OCI-LY1 (cell line): Measurements from ENCODE around the gene NKAIN2.

Experiments
- H2AFZ ChIP-seq: fragments of 200-600 bp; sonication (generic), shearing (Covaris generic); 2 replicates; pipeline ENCODE4 v1.6.0; 2014; ENCODE audit warnings: antibody characterized with exemption, mild to moderate bottlenecking, low read length
- H3F3A ChIP-seq: fragments of 200-600 bp; sonication (generic), shearing (Covaris generic); 2 replicates; pipeline ENCODE4 v1.6.0; 2014; ENCODE audit warnings: mild to moderate bottlenecking, antibody characterized with exemption, low read length, moderate library complexity; ENCODE audit not compliant: insufficient read depth
- H3K27ac ChIP-seq: fragments of 200-600 bp; sonication (generic); 2 replicates; pipeline ENCODE4 v1.5.1; 2014; ENCODE audit warnings: low read length, mixed run types, mild to moderate bottlenecking, low read depth; ENCODE audit not compliant: poor library complexity, severe bottlenecking
- H3K27me3 ChIP-seq: fragments of 200-600 bp; sonication (generic); 2 replicates; pipeline ENCODE4 v1.6.0; 2014; ENCODE audit warnings: antibody characterized with exemption, mild to moderate bottlenecking, low read length, moderate library complexity; ENCODE audit not compliant: insufficient read depth
- H3K36me3 ChIP-seq: fragments of 200-600 bp; sonication (generic); 2 replicates; pipeline ENCODE4 v1.6.1; 2014; ENCODE audit warnings: mild to moderate bottlenecking, antibody characterized with exemption, low read length, moderate library complexity, mixed read lengths; ENCODE audit not compliant: insufficient read depth
- H3K4me1 ChIP-seq: fragments of 200-600 bp; sonication (generic); 2 replicates; pipeline ENCODE4 v1.5.1; 2014; ENCODE audit warnings: mild to moderate bottlenecking, low read length, moderate library complexity; ENCODE audit not compliant: insufficient read depth, severe bottlenecking
- H3K4me2 ChIP-seq: fragments of 200-600 bp; sonication (generic), shearing (Covaris generic); 2 replicates; pipeline ENCODE4 v1.6.1; 2014; ENCODE audit warnings: low read length
- H3K4me3 ChIP-seq: fragments of 200-600 bp; sonication (generic); 2 replicates; pipeline ENCODE4 v1.5.1; 2014; ENCODE audit warnings: low read length, low read depth, mild to moderate bottlenecking, mixed read lengths; ENCODE audit not compliant: poor library complexity, severe bottlenecking
- H3K79me2 ChIP-seq: fragments of 200-600 bp; shearing (Covaris generic); 2 replicates; pipeline ENCODE4 v1.6.1; 2016; ENCODE audit warnings: mixed run types, low read length, mixed read lengths; ENCODE audit not compliant: insufficient read depth
- H3K9ac ChIP-seq: fragments of 200-600 bp; sonication (generic), shearing (Covaris generic); 2 replicates; pipeline ENCODE4 v1.6.1; 2014; ENCODE audit warnings: mild to moderate bottlenecking, low read length, mixed read lengths
- H3K9me2 ChIP-seq: fragments of 200-600 bp; sonication (generic), shearing (Covaris generic); 2 replicates; pipeline ENCODE4 v1.6.1; 2014; ENCODE audit warnings: low read depth, mild to moderate bottlenecking, low read length, mixed read lengths
- H3K9me3 ChIP-seq: fragments of 200-600 bp; shearing (Covaris generic); 2 replicates; pipeline ENCODE4 v1.6.1; 2014; ENCODE audit warnings: low read length, mixed read lengths
- H4K20me1 ChIP-seq: fragments of 200-600 bp; sonication (generic), shearing (Covaris generic); 2 replicates; pipeline ENCODE4 v1.6.0; 2016; ENCODE audit warnings: mild to moderate bottlenecking, low read length; ENCODE audit not compliant: insufficient read depth
- EZH2 ChIP-seq: fragments of 200-600 bp; sonication (generic), shearing (Covaris generic); IDR thresholded peaks from 2 replicates; pipeline ENCODE4 v1.8.0; 2017; ENCODE audit warnings: borderline replicate concordance, mixed run types, mild to moderate bottlenecking, antibody characterized with exemption, low read length, moderate library complexity, mixed read lengths
- TF ChIP-seq, protein P1 (sequence below): fragments of 200-600 bp; sonication (generic), shearing (Covaris generic); IDR thresholded peaks from 2 replicates; pipeline ENCODE4 v1.5.1; 2017; ENCODE audit warnings: mild to moderate bottlenecking, antibody characterized with exemption, low read length, moderate library complexity, mixed read lengths

NKAIN2 gene

DNA sequence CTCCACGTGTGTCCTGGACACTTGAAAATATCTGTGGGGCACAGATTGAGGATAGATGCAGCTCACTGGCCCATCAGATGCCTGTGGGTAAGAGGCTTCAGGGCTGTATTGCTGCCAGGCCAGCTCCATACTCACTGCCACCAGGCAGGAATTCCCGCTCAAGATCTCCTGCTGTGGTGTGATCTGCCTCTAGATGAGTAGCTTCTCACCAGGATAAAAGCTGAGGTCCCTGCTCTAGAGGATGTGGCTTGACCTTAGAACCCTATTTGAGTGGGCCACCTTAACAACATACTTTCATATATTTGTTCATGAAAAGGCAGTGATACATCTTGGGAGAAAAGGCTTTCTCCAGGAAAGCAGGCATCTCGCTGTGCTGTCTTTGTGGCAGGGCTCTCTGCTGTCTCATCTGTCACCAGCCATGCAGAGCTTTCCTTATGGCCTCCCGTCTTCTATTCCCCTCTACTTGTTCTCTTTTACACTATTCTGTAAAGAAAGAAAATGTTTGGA is 992.9 kb downstream of the NKAIN2 start:
- Histone ChIP-seq H3K4me1 (no peaks in the 10 kb centered on the region), H3K36me3 (no peaks in the 10 kb centered on the region), H3F3A (no peaks in the 10 kb centered on the region), H3K27me3 (no peaks in the 10 kb centered on the region), H3K9me2 (no peaks in the 10 kb centered on the region), H4K20me1 (no peaks in the 10 kb centered on the region), H3K79me2 (no peaks in the 10 kb centered on the region), H2AFZ (no peak overlapping the region), H3K4me3 (no peak overlapping the region), H3K9ac (no peak overlapping the region), H3K27ac (no peak overlapping the region), H3K9me3 (no peaks in the 10 kb centered on the region), H3K4me2 (no peak overlapping the region)
- TF ChIP-seq, protein P1, sequence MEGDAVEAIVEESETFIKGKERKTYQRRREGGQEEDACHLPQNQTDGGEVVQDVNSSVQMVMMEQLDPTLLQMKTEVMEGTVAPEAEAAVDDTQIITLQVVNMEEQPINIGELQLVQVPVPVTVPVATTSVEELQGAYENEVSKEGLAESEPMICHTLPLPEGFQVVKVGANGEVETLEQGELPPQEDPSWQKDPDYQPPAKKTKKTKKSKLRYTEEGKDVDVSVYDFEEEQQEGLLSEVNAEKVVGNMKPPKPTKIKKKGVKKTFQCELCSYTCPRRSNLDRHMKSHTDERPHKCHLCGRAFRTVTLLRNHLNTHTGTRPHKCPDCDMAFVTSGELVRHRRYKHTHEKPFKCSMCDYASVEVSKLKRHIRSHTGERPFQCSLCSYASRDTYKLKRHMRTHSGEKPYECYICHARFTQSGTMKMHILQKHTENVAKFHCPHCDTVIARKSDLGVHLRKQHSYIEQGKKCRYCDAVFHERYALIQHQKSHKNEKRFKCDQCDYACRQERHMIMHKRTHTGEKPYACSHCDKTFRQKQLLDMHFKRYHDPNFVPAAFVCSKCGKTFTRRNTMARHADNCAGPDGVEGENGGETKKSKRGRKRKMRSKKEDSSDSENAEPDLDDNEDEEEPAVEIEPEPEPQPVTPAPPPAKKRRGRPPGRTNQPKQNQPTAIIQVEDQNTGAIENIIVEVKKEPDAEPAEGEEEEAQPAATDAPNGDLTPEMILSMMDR, result no peak
- no peak for TF ChIP-seq EZH2

DNA sequence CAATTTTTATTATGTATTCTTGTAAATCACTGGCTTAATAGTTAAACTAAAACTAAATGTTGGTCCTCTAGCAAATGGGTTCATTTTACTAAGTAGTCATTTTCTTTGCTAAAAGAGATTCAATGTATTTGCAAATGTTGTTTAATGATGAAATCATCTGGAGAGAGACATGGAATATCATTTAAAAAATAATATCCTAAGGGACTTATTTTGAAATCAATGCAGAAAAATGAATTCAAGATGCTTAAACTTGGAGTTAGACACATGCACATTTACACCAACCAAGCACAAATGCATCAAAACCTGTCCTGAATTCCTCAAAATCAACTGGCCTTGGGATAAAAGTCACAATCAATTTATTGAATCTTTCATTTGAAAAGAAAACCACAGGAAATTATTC is 993.6 kb downstream of the NKAIN2 start:
- H3K27ac ChIP-seq, result no peak overlapping the region
- no peak overlapping the region for H2AFZ ChIP-seq
- no peaks in the 10 kb centered on the region for H3K36me3 ChIP-seq
- no peaks in the 10 kb centered on the region for H3F3A ChIP-seq
- H3K4me1 ChIP-seq, result no peaks in the 10 kb centered on the region
- H3K9me3 ChIP-seq, result no peaks in the 10 kb centered on the region
- no peaks in the 10 kb centered on the region for H3K79me2 ChIP-seq
- H3K4me2 ChIP-seq, result no peak overlapping the region
- no peaks in the 10 kb centered on the region for H3K27me3 ChIP-seq
- no peak overlapping the region for H3K9ac ChIP-seq
- TF ChIP-seq EZH2, result no peak
- TF ChIP-seq, protein P1, result no peak
- no peaks in the 10 kb centered on the region for H4K20me1 ChIP-seq
- no peak overlapping the region for H3K4me3 ChIP-seq
- H3K9me2 ChIP-seq, result no peaks in the 10 kb centered on the region

DNA sequence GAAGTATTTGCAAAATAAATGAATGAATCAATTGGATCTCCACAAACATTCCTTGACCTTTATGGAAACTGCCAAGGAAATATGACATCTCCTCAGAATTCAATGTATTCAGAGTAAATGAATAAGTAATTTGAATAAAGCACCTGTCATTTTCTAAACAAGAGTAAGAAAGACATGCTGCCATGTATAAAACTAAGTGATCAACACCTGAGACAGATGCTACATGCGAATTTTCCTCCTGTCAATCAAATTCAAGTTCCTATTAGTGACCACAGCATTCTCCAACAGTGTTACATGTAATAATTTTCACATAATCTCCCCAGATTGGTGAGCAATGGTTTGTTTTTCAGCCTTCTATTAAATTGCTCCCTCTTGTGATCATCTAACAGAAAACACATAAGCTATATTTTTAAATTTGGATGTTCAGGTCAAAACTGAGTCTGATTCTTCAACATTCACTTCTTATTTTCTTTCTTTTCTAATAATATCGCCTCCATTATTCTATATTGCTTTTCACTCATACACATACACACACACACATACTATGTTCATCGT is 995.4 kb downstream of the NKAIN2 start:
- no peaks in the 10 kb centered on the region for H3K36me3 ChIP-seq
- TF ChIP-seq, protein P1, result no peak
- no peak for TF ChIP-seq EZH2

More for the DNA sequence above, 995.4 kb downstream of the NKAIN2 start:
- H3K4me3 ChIP-seq, result no peak overlapping the region
- H3K79me2 ChIP-seq, result no peaks in the 10 kb centered on the region
- no peaks in the 10 kb centered on the region for H3F3A ChIP-seq
- no peaks in the 10 kb centered on the region for H4K20me1 ChIP-seq
- H3K9ac ChIP-seq, result no peak overlapping the region
- no peak overlapping the region for H3K4me2 ChIP-seq
- H2AFZ ChIP-seq, result no peak overlapping the region
- no peaks in the 10 kb centered on the region for H3K9me2 ChIP-seq
- no peaks in the 10 kb centered on the region for H3K27me3 ChIP-seq
- no peaks in the 10 kb centered on the region for H3K4me1 ChIP-seq
- H3K27ac ChIP-seq, result no peak overlapping the region
- H3K9me3 ChIP-seq, result no peaks in the 10 kb centered on the region
